CD4-positive, alpha-beta T cell treated with Interleukin-21 for 1 hour (primary cell): ENCODE results near the gene DOC2A.
A peak's percentile ranks its signal among the peaks of the same experiment; 100 is the strongest.
"Not testable (repeated sequence)": the region's sequence is repeated elsewhere in the genome, so short reads cannot be mapped to it uniquely, and the experiment has no call there.

Experiments
- DNase-seq: peaks from one replicate; pipeline ENCODE4 v3.0.0-alpha.2; 2020

The DOC2A gene

GRCh38 chr16:29963021-29963743 is 47.6 kb downstream of the DOC2A start:
- DNase-seq: no peak

GRCh38 chr16:29962344-29962994 is 48.4 kb downstream of the DOC2A start:
- no peak for DNase-seq

- DNase-seq: peak; percentile 96
Measured at GRCh38 chr16:29961479-29962343, 49.1 kb downstream of the DOC2A start, which contains the start of gene TMEM219. TMEM219 (plus strand) TSS chr16:29962079; CDS start chr16:29963144, 1,065 bp downstream.

- no peak for DNase-seq
Measured at GRCh38 chr16:29961127-29961478, 49.7 kb downstream of the DOC2A start.

- not testable (repeated sequence) for DNase-seq
Measured at GRCh38 chr16:29959821-29960220, 51.0 kb downstream of the DOC2A start.

- peak; percentile 11 for DNase-seq
Measured at GRCh38 chr16:29959293-29959692, 51.5 kb downstream of the DOC2A start.

- DNase-seq: no peak
Measured at GRCh38 chr16:29958756-29959155, 52.1 kb downstream of the DOC2A start.
